Testis (tissue), 3 donors: Measurements from ENCODE around the gene METTL25. TPM values are rescaled to one million over a fixed set of nuclear protein-coding genes. Genes with fewer than 3 reads are reported as not detected.

ENCODE experiments used
- DNase-seq: peaks from one replicate; pipeline ENCODE4 v3.0.0-alpha.2; 2019
- H3K27ac ChIP-seq, 2 donors: fragments of 200-600 bp; sonication (generic); one replicate each; pipeline ENCODE4 v1.5.1; 2019
- H3K27me3 ChIP-seq: fragments of 200-600 bp; sonication (generic); one replicate; pipeline ENCODE4 v1.5.1; 2019
- H3K36me3 ChIP-seq: fragments of 200-600 bp; sonication (generic); one replicate; pipeline ENCODE4 v1.5.1; 2017; ENCODE audit warnings: low read depth; ENCODE audit errors: missing control alignments
- H3K4me1 ChIP-seq: fragments of 200-600 bp; sonication (generic); one replicate; pipeline ENCODE4 v1.5.1; 2019
- H3K4me3 ChIP-seq, 2 donors: fragments of 200-600 bp; sonication (generic); one replicate each; pipeline ENCODE4 v1.5.1; 2017 to 2019
- H3K9me3 ChIP-seq: fragments of 200-600 bp; sonication (generic); one replicate; pipeline ENCODE4 v1.5.1; 2017
- CTCF ChIP-seq, 3 experiments: fragments of 450-650 bp in 2 of 3; fragments of 200-600 bp in 1 of 3; sonication (generic) in 1 of 3; IDR thresholded peaks; one replicate each; pipeline ENCODE4 v1.5.1; 2016 to 2019; ENCODE audit warnings: antibody characterized with exemption in 3 of 3, mild to moderate bottlenecking in 2 of 3, moderate library complexity in 1 of 3
- POLR2A ChIP-seq: fragments of 450-650 bp; IDR thresholded peaks from one replicate; pipeline ENCODE4 v1.6.1; 2017; ENCODE audit warnings: antibody characterized with exemption, mild to moderate bottlenecking, moderate library complexity
- whole genome bisulfite sequencing, 2 donors: methylation state at CpG; one replicate each; pipeline ENCODE4 v1.1.5; 2018; 5-methylcytosine and 5-hydroxymethylcytosine counted together
- intact Hi-C: fragments of 100-400 bp; cut with DNase I; formaldehyde crosslinking; loops from one replicate; pipeline ENCODE4 v1.15.1; 2023; ENCODE audit warnings: low total_unique reads
- polyA plus RNA-seq: library from polyadenylated mRNA; stranded (reverse); fragments of 350-450 nt; fragmentation: Illumina TruSeq; extraction: RNeasy Lipid Tissue Mini Kit (QIAGEN cat#74804); gene quantifications from one replicate; pipeline ENCODE4 v1.2.3, GENCODE V29; 2014; ENCODE audit warnings: low read depth, low replicate concordance; ENCODE audit not compliant: insufficient read depth
- total RNA-seq, 2 donors: library from RNA; depleted of rRNA; stranded (reverse); fragments of >200 nt; gene quantifications; one replicate each; pipeline ENCODE4 v1.2.3, GENCODE V29; 2016

Gene METTL25
- total and polyA plus RNA-seq, 3 donors from 2014 or later, result 9.0 to 11.3 (median 10.8) TPM

- Histone ChIP-seq H3K4me1 (no peaks in the 10 kb centered on the region), H3K27ac (no peak overlapping the region), H3K36me3 (no peaks in the 10 kb centered on the region), H3K9me3 (no peaks in the 10 kb centered on the region), H3K27me3 (no peaks in the 10 kb centered on the region), H3K4me3 (no peak overlapping the region)
- no peak for DNase-seq
- intact Hi-C loops, result no loop called here
- WGBS, 2 donors, result 69 to 76% methylated on average over 2 of the region's 2 CpGs
- TF ChIP-seq CTCF (IDR thresholded peaks at IDR 0.05) (no peak), POLR2A (no peak)
Observed at GRCh38 chr12:82456633-82457032, 98.3 kb downstream of the METTL25 start.

- Histone ChIP-seq H3K27me3 (no peaks in the 10 kb centered on the region), H3K27ac (no peak overlapping the region), H3K4me3 (no peak overlapping the region), H3K9me3 (no peaks in the 10 kb centered on the region), H3K4me1 (no peaks in the 10 kb centered on the region), H3K36me3 (no peaks in the 10 kb centered on the region)
- intact Hi-C loops, result no loop called here
- TF ChIP-seq POLR2A (no peak), CTCF (IDR thresholded peaks at IDR 0.05) (no peak)
- DNase-seq, result no peak
- 89 to 97% methylated on average over 1 of the region's 1 CpG for WGBS, 2 donors
Observed at GRCh38 chr12:82458101-82458500, 99.8 kb downstream of the METTL25 start.

GRCh38 chr12:82461393-82461792 lies 103.1 kb downstream of the METTL25 start:
- Histone ChIP-seq H3K36me3 (no peaks in the 10 kb centered on the region), H3K9me3 (no peaks in the 10 kb centered on the region), H3K4me1 (no peaks in the 10 kb centered on the region), H3K27ac (no peak overlapping the region), H3K4me3 (no peak overlapping the region), H3K27me3 (no peaks in the 10 kb centered on the region)
- 72 to 76% methylated on average over 1 of the region's 1 CpG for WGBS, 2 donors
- intact Hi-C loops, result no loop called here
- TF ChIP-seq CTCF (IDR thresholded peaks at IDR 0.05) (no peak), POLR2A (no peak)
- no peak for DNase-seq

- intact Hi-C loops, result no loop called here
- no peak for DNase-seq
- Histone ChIP-seq H3K9me3 (no peaks in the 10 kb centered on the region), H3K4me3 (no peak overlapping the region), H3K4me1 (no peaks in the 10 kb centered on the region), H3K27me3 (no peaks in the 10 kb centered on the region), H3K27ac (no peak overlapping the region), H3K36me3 (no peaks in the 10 kb centered on the region)
- no peak for TF ChIP-seq CTCF (IDR thresholded peaks at IDR 0.05)
- no peak for TF ChIP-seq POLR2A
- 63 to 65% methylated on average over 3 of the region's 3 CpGs for WGBS, 2 donors
Observed at GRCh38 chr12:82461836-82462235, 103.5 kb downstream of the METTL25 start.

- intact Hi-C loops, result no loop called here
- Histone ChIP-seq H3K4me1 (no peaks in the 10 kb centered on the region), H3K27ac (no peak overlapping the region), H3K27me3 (no peaks in the 10 kb centered on the region), H3K9me3 (no peaks in the 10 kb centered on the region), H3K36me3 (no peaks in the 10 kb centered on the region), H3K4me3 (no peak overlapping the region)
- WGBS, 2 donors, result 85 to 95% methylated on average over 4 of the region's 4 CpGs
- TF ChIP-seq CTCF (IDR thresholded peaks at IDR 0.05) (no peak), POLR2A (no peak)
- DNase-seq, result no peak
Observed at GRCh38 chr12:82468563-82468962, 110.2 kb downstream of the METTL25 start.
